ENCODE measurements around the gene MTUS2.
"Not testable (repeated sequence)": the region's sequence is repeated elsewhere in the genome, so short reads cannot be mapped to it uniquely, and the experiment has no call there.

Gene MTUS2

DNA sequence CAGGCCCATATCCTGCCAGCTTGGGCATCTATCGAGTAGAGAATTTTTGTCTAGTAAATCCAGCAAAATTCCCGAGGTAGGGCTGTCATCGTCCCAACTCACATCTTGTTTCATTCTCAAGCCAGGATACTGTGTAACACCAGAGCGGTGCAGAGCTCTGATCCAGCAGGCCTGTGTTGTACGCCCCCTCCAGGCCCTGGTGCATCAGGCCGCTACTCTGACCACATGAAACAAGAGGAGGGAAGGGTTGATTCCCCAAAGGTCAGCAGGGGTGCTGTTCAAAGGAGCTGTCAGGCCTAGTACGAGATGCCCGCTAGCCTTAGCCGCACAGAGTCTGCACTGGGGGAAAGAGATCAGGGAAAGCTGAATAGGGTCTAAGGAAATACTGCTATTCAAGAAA, 499.3 kb downstream of the MTUS2 start:
- no peak for DNase-seq (ENCODE audit: low spot score)

DNA sequence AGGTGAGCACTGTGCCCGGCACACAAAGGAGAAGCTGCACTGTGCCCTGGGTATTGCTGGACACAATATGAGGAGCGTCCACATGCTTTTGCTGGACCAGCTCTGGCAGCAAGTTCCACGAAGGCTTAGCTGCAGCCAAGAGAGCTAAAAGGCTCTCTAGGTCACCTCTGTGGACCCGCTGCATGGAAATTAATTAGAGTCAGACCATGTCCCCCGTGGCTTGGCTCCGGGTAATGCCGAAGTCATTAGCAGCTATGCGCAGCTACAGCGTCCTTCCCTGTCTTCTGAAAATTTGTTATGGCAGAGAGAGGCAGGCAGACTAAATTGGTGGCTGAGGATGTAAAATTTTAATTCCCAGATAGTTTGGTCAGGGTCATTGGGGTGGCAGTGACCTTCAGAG, 503.8 kb downstream of the MTUS2 start:
- DNase-seq (ENCODE audit: low spot score), result no peak

DNA sequence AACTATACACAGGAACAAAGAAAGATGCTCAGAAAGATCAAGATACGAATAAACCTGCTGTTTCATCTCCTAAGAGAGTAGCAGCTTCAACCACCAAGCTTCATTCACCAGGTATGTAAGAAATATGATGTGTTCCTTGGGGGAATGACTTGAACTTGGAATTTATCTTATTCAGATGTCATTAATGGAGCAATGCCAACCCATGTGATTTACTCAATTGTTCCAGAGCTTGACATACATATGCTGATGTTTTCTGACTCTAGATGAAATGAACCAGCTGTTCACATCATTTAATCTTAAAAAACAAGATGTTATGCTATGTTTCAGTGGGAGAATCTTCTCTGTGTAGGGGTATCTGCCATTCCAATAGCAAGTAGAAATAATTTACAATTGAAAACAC, 504.5 kb downstream of the MTUS2 start:
- no peak for DNase-seq (ENCODE audit: low spot score)

DNA sequence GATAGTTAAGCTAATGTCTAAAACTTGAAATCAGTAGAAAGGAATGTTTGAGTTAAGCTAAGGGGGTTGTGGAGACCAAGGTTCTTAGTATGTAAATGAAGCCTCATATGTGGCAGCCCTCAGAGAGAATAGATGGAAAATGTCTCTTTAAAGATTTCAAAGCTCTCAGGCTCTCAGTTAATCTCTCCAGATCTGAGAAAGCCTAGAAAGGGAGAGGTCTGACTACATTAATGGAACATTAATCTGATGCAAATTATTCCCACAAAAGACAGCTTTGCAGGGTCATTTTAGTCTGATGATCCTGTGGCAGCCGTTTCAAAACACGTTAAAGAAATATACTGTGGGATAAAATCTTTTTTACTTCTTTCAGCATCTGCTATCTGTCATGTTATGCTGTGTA, 508.4 kb downstream of the MTUS2 start:
- DNase-seq (ENCODE audit: low spot score), result no peak

DNA sequence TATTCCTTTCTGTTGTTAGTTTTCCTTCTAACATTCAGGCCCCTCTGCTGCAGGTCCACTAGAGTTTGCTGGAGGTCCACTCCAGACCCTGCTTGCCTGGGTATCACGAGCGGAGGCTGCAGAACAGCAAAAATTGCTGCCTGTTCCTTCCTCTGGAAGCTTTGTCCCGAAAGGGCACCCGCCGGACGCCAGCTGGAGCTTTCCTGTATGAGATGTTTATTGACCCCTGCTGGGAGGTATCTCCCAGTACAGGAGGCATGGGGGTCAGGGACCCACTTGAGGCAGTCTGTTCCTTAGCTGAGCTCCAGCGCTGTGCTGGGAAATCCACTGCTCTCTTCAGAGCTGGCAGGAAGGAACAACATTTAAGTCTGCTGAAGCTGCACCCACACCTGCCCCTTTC, 516.2 kb downstream of the MTUS2 start:
- no peak for DNase-seq (ENCODE audit: low spot score)

DNA sequence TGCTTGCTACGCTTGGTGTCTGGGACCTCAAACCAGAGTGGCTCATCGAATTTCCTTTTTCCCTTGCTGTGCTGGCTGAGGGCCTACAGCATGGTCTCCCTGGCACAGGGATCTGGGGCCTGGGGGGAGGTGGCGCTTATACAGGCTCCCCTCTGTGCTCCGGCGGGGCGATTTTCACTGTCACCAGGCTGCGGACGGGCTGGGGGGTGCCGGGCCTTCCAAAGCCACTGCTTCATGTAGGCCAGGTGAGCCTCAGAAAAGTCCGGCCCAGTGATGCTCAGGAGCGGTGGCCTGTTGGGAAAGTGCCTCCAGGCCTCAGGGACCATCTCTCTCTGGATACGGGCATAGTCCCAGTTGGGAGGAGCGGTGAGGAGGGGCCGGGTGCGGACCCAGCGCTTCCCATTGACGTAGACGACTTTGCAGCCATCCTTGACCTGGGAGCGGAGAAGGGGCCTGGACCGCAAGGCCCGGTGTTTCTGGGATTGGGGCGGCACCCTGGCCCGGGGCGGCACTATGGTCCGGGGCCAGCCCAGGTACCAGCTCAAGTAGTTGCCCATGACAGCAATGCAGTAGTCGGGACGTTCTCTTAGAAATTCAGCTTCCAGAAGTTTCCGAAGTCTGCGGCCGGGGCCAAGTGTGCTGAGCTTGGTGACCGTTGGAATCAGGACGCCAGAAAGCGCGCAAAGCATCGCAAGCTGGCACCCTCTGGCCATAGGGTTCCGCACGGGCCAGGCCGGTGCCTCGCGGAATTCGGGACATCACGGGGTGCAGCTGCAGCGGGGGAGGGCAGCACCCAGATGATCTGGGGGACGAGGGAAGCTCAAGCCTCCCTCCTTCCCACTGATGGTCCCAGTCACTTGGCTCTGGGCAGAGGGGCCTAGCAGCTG, 519.5 kb downstream of the MTUS2 start:
- DNase-seq (ENCODE audit: low spot score), result no peak

DNA sequence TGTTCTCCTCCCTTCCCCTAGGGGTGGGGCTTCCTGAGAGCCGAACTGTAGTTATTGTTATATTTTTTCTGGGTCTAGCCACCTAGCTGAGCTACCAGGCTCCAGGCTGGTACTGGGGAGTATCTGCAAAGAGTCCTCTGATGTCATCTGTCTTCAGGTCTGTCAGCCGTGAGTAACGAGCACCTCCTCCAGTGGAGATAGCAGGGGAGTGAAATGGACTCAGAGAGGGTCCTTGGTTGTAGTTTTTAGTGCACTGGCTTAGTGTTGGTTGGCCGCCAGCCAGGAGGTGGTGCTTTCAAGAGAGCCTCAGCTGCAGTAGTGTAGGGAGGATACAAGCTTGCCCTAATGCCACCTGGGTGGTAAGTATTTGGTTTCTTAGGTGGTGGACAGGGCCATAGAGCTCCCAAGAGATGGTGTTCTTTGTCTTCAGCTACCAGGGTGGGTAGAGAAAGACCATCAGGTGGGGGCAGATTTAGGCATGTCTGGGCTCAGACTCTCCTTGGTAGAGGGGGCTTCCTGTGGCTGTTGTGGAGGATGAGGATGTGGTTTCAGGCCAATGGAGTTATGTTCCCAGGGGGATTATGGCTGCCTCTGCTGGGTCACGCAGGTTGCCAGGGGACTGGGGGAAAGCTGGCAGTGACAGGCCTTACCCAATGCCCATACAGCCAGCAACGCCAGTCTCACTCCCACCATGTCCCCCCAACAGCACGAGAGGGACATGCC, 525.9 kb downstream of the MTUS2 start:
- not testable (repeated sequence) for DNase-seq (ENCODE audit: low spot score)

DNA sequence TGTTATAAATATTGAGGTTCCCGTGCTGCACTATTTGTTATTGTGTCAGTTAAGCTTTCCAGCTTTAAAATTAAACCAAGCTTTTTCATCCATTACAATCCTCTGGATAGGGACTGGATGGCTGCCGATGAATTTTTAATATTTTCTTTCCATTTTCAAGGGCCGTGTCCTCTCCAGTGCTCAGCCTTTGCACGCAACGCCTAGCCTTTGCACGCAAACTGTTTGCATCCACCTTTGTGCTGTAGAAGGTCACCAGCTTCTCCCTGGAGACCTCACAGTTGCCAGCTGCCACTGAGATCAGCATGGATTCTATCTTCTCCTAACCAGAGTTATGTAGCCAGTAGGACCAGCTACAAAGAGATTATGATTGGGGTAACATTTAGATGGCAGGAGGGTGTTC, 534.9 kb downstream of the MTUS2 start:
- no peak for DNase-seq (ENCODE audit: low spot score)

DNA sequence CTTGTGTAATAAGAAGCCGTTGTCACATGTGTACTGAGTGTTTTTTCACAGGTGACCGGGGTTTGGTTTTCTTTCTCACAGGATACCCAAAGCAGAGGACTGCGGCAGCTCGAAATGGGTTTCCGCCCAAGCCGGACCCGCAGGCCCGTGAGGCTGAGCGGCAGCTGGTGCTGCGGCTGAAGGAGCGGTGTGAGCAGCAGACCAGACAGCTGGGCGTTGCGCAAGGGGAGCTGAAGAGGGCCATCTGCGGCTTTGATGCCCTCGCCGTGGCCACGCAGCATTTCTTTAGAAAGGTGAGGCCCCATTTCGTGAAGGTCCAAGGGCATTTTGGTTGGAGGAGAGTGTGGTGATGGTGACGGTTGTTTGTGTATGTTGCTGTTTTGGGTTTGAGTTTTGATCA, 539.0 kb downstream of the MTUS2 start:
- DNase-seq (ENCODE audit: low spot score), result no peak

DNA sequence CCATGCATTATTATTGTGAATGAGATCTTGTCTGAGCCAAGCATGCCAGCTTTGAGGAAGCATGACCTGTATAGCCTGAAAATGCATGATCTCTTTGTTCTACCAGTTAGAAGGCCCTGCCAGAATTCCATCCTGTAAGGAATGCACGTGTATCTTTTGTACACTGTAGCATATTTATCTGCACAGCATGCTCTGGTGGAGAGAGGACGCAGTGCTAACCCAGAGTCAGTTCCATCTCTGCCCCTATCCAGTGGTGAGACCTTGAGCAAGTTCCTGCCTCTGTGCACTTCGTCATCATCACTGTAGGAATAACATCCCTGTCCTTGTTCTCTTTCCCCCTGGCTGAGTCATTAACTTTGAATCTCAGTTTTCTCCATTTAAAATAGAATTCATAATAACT, 541.6 kb downstream of the MTUS2 start:
- no peak for DNase-seq (ENCODE audit: low spot score)

DNA sequence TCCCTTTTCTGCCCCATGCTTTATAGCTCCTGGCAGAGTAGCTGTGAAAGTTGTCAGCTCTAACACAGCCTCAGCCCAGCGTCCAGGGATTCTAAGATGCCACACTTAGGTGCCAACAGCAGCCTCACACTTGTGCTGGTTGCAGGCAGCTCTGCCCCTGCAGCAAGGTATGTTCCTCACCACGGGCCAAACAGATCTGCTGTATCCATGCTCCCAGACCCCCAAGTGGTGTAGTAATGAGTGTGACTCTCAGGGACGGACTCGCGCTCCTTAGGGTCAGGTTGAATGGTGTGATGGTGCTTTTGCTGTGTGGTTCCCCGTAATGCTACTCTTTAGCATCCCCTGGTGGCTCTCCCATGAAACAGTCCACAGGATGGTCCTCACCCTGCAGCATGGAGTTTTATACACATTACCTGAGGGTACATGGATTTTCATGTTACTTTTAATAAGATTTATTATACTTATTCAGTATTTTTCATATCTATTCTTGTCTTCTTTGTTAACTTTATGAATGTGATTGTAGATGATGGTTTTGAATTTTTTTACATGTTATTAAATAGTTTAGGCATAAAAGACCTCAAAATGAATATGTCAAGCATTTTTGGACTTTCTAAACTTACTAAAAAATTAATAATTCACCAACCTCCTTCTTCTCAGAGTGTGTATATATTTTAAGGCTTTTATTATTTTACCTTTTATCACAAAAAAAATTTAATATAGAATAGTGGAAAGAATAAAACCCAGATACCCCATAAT, 542.9 kb downstream of the MTUS2 start:
- DNase-seq (ENCODE audit: low spot score), result peak; percentile 64

DNA sequence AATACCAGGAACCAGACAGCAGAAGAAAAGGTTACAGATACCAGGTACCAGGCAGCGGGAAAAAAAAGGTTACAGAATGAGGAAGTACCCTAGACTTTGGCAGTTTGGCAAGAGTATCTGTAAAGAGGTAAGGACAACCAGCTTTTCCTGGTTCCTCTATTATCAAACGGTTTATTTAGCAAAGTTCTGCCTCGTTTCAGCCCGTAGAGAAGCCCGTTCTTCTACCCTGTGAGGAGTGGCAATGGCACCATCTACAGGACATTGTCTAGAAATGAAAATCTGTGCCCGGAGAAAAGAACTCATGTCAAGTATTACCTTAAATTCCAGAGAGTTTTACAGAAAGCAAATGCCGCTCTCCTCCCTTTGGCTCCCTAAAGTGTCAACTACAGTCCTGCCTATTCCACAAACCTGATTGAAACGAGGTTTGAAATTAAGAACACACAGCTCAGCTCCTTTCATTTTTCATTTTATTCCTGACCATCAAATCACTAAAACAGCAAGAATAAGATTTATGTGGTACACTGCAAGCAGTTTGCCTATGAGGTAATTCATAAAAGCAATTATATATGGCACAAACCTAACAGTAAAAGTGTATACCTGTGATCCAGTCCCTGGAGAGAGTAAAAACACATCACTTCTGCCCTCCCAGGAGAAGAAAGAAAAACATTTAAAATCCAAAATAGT, 549.1 kb downstream of the MTUS2 start:
- DNase-seq (ENCODE audit: low spot score), result peak; percentile 83

DNA sequence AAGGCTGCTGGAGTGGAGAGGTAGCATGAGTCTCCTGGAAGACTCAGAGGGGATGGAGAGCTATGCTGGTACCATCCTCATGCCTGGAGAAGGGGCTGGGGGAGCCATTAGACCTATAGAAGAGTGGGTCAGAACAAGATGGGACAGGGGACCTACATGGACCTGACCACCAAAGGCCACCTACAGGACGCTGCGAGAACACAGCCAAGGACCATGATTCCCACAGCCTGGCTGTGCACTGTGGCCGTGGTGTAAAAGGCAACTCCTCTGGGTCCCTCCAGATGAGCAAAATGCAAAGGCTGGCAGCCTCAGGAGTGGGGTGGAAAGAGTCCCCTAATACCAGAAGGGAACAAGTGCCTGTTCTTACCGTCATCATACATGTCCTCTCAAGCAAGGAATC, 559.1 kb downstream of the MTUS2 start:
- no peak for DNase-seq (ENCODE audit: low spot score)

DNA sequence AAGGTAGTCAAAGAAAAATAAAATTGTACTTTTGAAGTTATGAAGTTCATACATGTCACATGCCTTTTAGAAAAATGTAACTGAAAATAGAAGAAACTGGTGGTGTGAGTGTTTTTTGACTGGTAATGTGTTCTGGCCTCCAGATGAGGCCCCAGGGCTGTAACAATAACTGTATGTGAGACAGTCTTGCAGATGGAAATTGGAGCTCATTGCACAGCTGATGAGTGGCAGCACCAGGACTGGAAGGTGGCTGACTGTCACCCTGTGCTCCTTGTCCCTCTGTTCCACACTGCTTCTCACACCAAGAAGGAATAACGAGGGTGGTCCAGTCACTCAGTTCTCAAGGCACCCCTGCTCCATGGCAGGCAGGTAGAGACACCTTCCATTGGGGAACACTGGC, 559.7 kb downstream of the MTUS2 start:
- DNase-seq (ENCODE audit: low spot score), result no peak

DNA sequence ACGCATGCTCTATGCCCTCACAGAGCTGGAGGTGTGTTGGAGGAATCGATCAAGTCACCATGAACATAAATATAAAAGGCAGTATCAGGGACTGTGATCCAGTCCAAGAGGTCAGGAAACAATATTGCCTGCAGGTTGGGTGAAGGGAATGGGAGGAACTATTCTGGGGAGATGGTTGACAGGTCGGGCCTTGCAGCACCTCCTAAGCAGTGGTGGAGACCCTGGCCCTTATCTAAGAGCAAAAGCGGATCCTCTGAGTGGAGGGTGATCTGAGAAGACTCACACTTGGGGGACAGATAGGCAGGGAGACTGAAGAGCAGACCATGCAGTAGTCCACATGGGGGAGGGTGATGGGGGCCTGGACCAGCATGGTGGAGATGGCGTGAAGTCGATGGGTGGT, 561.9 kb downstream of the MTUS2 start:
- no peak for DNase-seq (ENCODE audit: low spot score)

DNA sequence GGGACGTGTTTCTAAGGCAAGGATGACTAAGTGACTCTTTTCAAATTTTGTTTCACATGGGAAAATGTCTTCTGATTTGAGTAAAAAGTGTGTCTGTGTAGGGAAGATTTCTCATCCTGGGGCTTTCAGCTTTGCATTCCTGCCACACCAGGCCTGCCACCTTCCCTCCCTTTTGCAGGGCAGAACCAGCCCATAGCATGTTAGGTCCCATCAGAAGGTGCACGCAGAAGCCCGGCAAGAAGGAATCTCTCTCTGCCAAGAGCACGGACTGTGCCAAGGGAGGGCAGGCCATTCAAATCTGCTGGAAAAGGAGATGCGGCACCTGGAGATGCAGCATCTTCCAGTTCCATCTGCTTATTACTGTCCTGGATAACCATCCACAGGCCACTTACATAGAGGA, 563.3 kb downstream of the MTUS2 start:
- no peak for DNase-seq (ENCODE audit: low spot score)

DNA sequence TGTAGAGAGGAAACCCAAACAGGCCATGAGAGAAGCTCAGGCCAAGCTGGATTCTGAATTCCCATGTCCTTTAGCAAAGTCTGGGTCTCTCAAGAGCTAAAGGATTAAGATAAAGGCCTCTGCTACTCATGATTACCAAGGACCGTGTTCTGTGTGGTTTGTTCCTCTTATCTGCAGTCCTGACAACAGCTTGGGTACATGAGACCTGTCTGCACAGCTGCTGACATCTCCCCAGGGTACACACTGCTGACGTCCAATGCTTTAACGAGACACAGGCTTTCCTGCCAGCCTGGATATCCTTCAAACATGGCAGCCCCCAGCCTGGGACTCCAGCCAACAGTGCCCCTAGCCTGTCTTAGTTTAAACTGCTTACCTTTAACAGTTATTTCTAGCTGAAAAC, 564.3 kb downstream of the MTUS2 start:
- DNase-seq (ENCODE audit: low spot score), result no peak

DNA sequence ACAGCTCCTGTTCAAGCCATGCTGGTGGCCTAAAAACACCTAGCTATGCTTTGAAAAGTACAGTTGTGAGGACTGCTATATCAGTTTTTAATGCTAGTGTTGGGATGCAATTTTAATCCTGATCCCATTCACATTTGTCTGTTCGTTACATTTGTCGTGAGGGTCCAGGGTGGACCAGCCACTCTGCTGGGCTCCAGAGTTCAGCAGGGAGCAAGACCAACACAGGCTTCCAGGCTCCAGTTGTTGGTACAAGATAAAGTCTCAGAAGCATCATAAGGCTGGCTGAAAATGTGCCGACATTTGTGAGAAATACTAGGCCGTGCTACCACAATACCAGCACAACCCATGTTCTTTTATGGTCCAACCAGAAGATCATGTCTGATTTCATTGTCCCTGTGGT, 564.7 kb downstream of the MTUS2 start:
- DNase-seq (ENCODE audit: low spot score), result no peak

DNA sequence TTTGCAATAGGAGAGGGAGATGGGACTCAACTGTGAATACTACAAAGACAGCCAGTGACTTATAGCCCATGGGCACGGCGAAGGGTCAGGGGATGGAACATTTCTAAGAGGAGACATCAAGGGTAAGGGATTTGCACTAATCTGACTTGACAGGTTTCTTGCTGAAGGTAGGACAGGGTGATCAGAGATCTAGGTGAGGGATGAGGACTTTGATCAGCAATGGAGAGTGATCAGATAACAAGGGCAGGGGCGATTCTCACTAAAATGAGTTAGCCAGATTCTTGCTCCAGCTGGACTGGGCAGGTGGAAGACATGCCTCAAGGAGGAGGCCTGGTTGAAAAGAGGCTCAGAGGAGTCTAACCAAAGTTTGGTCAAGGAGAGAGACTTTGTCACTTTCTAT, 566.1 kb downstream of the MTUS2 start:
- DNase-seq (ENCODE audit: low spot score), result no peak

DNA sequence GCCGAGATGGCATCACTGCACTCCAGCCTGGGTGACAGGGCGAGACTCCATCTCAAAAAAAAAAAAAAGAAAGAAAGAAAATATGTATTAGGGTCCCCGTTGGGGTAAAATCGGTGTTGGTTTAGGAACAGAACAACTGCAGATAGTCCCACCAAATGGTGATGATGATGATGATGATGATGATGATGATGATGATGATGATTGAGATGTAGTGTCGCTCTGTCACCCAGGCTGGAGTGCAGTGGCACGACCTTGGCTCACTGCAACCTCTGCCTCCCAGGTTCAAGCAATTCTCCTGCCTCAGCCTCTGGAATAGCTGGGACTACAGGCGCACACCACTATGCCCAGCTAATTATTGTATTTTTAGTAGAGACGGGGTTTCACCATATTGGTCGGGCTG, 570.5 kb downstream of the MTUS2 start:
- DNase-seq (ENCODE audit: low spot score), result not testable (repeated sequence)

DNA sequence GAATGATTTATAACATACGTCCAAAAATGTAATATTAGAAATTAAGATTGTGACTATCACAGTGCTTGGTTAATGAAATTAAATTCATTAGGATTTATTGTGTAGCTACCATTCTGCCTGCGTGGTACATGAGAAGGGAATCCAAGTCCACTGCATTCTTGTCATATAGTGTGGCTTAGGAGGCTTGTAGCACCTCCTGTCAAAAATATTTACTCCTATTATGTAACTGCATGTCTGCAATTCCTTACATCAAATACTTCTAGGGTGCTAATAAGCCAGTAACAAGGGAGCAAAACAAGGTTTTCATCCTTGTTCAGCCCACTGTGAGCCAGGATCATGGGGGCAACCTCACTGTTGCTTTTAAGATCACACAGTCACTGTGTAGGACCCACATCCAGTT, 576.3 kb downstream of the MTUS2 start:
- DNase-seq (ENCODE audit: low spot score), result no peak

DNA sequence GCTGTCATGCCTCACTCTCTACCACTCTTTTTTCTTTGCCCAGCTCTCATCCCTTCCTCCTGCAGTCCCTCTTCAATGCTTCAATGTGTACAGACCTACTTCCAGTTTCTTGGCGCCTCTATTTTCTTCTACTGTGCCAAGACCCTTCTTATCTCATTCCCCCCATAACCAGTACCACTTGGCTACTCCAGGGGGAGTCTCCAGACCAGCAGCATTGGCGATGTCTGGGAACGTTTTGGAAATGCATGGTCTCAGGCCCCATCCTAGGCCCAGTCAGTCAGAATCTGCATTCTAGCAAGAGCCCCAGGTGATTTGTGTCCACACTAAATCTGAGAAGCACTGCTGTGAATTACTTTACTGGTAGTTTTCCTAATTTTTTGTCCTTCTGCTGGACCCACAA, 577.1 kb downstream of the MTUS2 start:
- no peak for DNase-seq (ENCODE audit: low spot score)
